OCI-LY7 (cell line): Measurements from ENCODE around the gene OR52K1. TPM values are rescaled to one million over a fixed set of nuclear protein-coding genes. Genes with fewer than 3 reads are reported as not detected.

Source experiments
- BruUV-seq: library from RNA; stranded (reverse); fragments of 400-500 nt; replicated peaks from 2 replicates; lab custom pipeline; 2021; lab: Mats Ljungman, UMichigan
- CTCF ChIA-PET: fragments of 300-600 bp; sonication (Branson Sonifier 250); formaldehyde crosslinking; loops from one replicate; lab custom pipeline; 2022; ENCODE audit warnings: antibody characterized with exemption; ENCODE audit not compliant: unreplicated experiment; lab: Charles Lee
- POLR2A ChIA-PET: fragments of 300-600 bp; sonication (Branson Sonifier 250); formaldehyde crosslinking; loops from one replicate; lab custom pipeline; 2022; ENCODE audit warnings: antibody characterized with exemption; lab: Charles Lee
- DNase-seq: peaks from one replicate; pipeline ENCODE4 v3.0.0-alpha.2; 2015; ENCODE audit warnings: low spot score
- H2AFZ ChIP-seq: fragments of 200-600 bp; sonication (generic), shearing (Covaris generic); 2 replicates; pipeline ENCODE4 v1.6.1; 2014; ENCODE audit warnings: mild to moderate bottlenecking, antibody characterized with exemption, low read length, moderate library complexity
- H3K27ac ChIP-seq: fragments of 200-600 bp; sonication (generic); 2 replicates; pipeline ENCODE4 v1.5.1; 2014; ENCODE audit warnings: mixed run types, low read depth, mild to moderate bottlenecking, moderate library complexity, low read length, inconsistent platforms; ENCODE audit not compliant: poor library complexity, severe bottlenecking
- H3K36me3 ChIP-seq: fragments of 200-600 bp; sonication (generic); 2 replicates; pipeline ENCODE4 v1.6.1; 2014; ENCODE audit warnings: mild to moderate bottlenecking, antibody characterized with exemption, low read length, moderate library complexity, mixed read lengths; ENCODE audit not compliant: insufficient read depth
- H3K4me1 ChIP-seq: fragments of 200-600 bp; sonication (generic); 2 replicates; pipeline ENCODE4 v1.5.1; 2014; ENCODE audit warnings: mild to moderate bottlenecking, low read length; ENCODE audit not compliant: insufficient read depth, poor library complexity, severe bottlenecking
- H3K4me2 ChIP-seq: fragments of 200-600 bp; sonication (generic); 2 replicates; pipeline ENCODE4 v1.6.1; 2014; ENCODE audit warnings: mild to moderate bottlenecking, low read length
- H3K4me3 ChIP-seq: fragments of 200-600 bp; sonication (generic); 2 replicates; pipeline ENCODE4 v1.5.1; 2014; ENCODE audit warnings: mild to moderate bottlenecking, low read depth, low read length; ENCODE audit not compliant: poor library complexity, severe bottlenecking
- H3K79me2 ChIP-seq: fragments of 200-600 bp; sonication (generic); 2 replicates; pipeline ENCODE4 v1.6.1; 2016; ENCODE audit warnings: low read depth, mild to moderate bottlenecking, low read length, moderate library complexity, mixed read lengths; ENCODE audit not compliant: insufficient read depth
- H3K9me2 ChIP-seq: fragments of 200-600 bp; sonication (generic); 2 replicates; pipeline ENCODE4 v1.6.1; 2016; ENCODE audit warnings: mild to moderate bottlenecking, low read length, mixed read lengths; ENCODE audit not compliant: insufficient read depth
- H3K9me3 ChIP-seq: fragments of 200-600 bp; sonication (generic); 2 replicates; pipeline ENCODE4 v1.6.1; 2014; ENCODE audit warnings: mild to moderate bottlenecking, mixed run types, low read length, mixed read lengths
- H4K20me1 ChIP-seq: fragments of 200-600 bp; sonication (generic); 2 replicates; pipeline ENCODE4 v1.6.1; 2014; ENCODE audit warnings: mild to moderate bottlenecking, antibody characterized with exemption, low read length, moderate library complexity, mixed read lengths; ENCODE audit not compliant: insufficient read depth
- CTCF ChIP-seq: fragments of 200-600 bp; sonication (generic); conservative IDR thresholded peaks from 2 replicates; pipeline ENCODE4 v1.5.1; 2014; ENCODE audit warnings: mild to moderate bottlenecking, antibody characterized with exemption, low read length, moderate library complexity, mixed read lengths
- EZH2phosphoT487 ChIP-seq: fragments of 200-600 bp; sonication (generic); IDR thresholded peaks from 2 replicates; pipeline ENCODE4 v1.6.1; 2018; ENCODE audit warnings: low read depth, borderline replicate concordance, mild to moderate bottlenecking, mixed run types, antibody characterized with exemption, low read length, moderate library complexity, mixed read lengths
- intact Hi-C: fragments of 100-400 bp; cut with micrococcal nuclease; formaldehyde crosslinking; loops from one replicate; pipeline ENCODE4 v1.10.0; 2022; ENCODE audit not compliant: unreplicated experiment
- total RNA-seq, 2 experiments: library from RNA; depleted of rRNA in 1 of 2; stranded (reverse); fragments of >200 nt in 1 of 2; shearing (Covaris generic) in 1 of 2; gene quantifications; 2 replicates each; pipeline ENCODE4 v1.2.3, GENCODE V29; 2014 to 2022

The OR52K1 gene
- total RNA-seq, 2 experiments from 2014 or later: not detected

- no TSS peak for BruUV-seq
- Histone ChIP-seq H3K9me3 (no peaks in the 10 kb centered on the region), H3K4me3 (no peak overlapping the region), H3K36me3 (no peaks in the 10 kb centered on the region), H3K9me2 (no peaks in the 10 kb centered on the region), H3K79me2 (no peaks in the 10 kb centered on the region), H3K4me1 (no peaks in the 10 kb centered on the region), H3K27ac (no peak overlapping the region), H2AFZ (no peak overlapping the region), H3K4me2 (no peak overlapping the region), H4K20me1 (no peaks in the 10 kb centered on the region)
- DNase-seq: no peak
- intact Hi-C loops: no loop called here
- POLR2A ChIA-PET: no interaction called here
- TF ChIP-seq CTCF (no peak), EZH2phosphoT487 (no peak)
- CTCF ChIA-PET: no interaction called here
These were observed 40.9 kb upstream of the OR52K1 start for GRCh38 chr11:4441515-4441914.

GRCh38 chr11:4443232-4443891, 39.1 kb upstream of the OR52K1 start:
- Histone ChIP-seq H3K9me2 (no peaks in the 10 kb centered on the region), H3K4me3 (no peak overlapping the region), H3K4me2 (no peak overlapping the region), H3K9me3 (no peaks in the 10 kb centered on the region), H3K79me2 (no peaks in the 10 kb centered on the region), H3K27ac (no peak overlapping the region), H3K36me3 (no peaks in the 10 kb centered on the region), H3K4me1 (no peaks in the 10 kb centered on the region), H2AFZ (no peak overlapping the region), H4K20me1 (no peaks in the 10 kb centered on the region)
- TF ChIP-seq EZH2phosphoT487: no peak
- no peak for TF ChIP-seq CTCF
- ChIA-PET POLR2A (no interaction called here), CTCF (no interaction called here)
- intact Hi-C loops: no loop called here
- no TSS peak for BruUV-seq
- no peak for DNase-seq

- no peaks in the 10 kb centered on the region for H3K79me2 ChIP-seq
- H4K20me1 ChIP-seq: no peaks in the 10 kb centered on the region
- H3K4me1 ChIP-seq: no peaks in the 10 kb centered on the region
- CTCF ChIA-PET: no interaction called here
- intact Hi-C loops: no loop called here
- no TSS peak for BruUV-seq
- H3K9me2 ChIP-seq: no peaks in the 10 kb centered on the region
- no peaks in the 10 kb centered on the region for H3K36me3 ChIP-seq
- no peak within 1 kb of the TSS for H3K4me3 ChIP-seq
- no peak within 1 kb of the TSS for H3K4me2 ChIP-seq
- TF ChIP-seq EZH2phosphoT487: no peak
- TF ChIP-seq CTCF: no peak
- no peaks in the 10 kb centered on the region for H3K9me3 ChIP-seq
- H3K27ac ChIP-seq: no peak within 1 kb of the TSS
- POLR2A ChIA-PET: no interaction called here
- no peak for DNase-seq
- no peak within 1 kb of the TSS for H2AFZ ChIP-seq
These were observed 33.5 kb upstream of the OR52K1 start, which contains the start of gene OR52K2 for GRCh38 chr11:4448995-4449394. Gene OR52K2 (plus strand): TSS chr11:4449295. CDS start chr11:4449340, 45 bp downstream.
